Left ventricle myocardium superior (tissue), 1 donor: Measurements from ENCODE around the gene FBXW4. TPM values are rescaled to one million over a fixed set of nuclear protein-coding genes. Genes with fewer than 3 reads are reported as not detected.

Experiments
- ATAC-seq: fragments of 200-7000 bp; cut with Tn5 transposase; one replicate; pipeline ENCODE4 v1.9.1; 2020; ENCODE audit warnings: mild to moderate bottlenecking, moderate library complexity
- DNase-seq: peaks from one replicate; pipeline ENCODE4 v3.0.0-alpha.2; 2020
- intact Hi-C: fragments of 100-400 bp; cut with micrococcal nuclease; formaldehyde crosslinking; loops from one replicate; pipeline ENCODE4 v1.11.0; 2022
- total RNA-seq: library from RNA; stranded (reverse); fragmentation: NEBNext Ultra II Directional; extraction: Animal tissue kit (Norgen Biotek cat#: 25700); gene quantifications from one replicate; pipeline ENCODE4 v1.2.1, GENCODE V29; 2021
- donor health status: DM: no; HTN: yes; CAD: no; lungs with severe emphysema.

Gene FBXW4
- total RNA-seq, 1 donor from 2014 or later: 106 TPM

- intact Hi-C loops: no loop called here
- DNase-seq (no peak), ATAC-seq (no peak)
Observed at GRCh38 chr10:101708870-101709269, 13.9 kb upstream of the FBXW4 start.

GRCh38 chr10:101708073-101708472 is 13.1 kb upstream of the FBXW4 start:
- intact Hi-C loops: no loop called here
- ATAC-seq: no peak
- DNase-seq: no peak

- intact Hi-C loops: no loop called here
- DNase-seq (no peak), ATAC-seq (no peak)
Observed at GRCh38 chr10:101704331-101704730, 9.4 kb upstream of the FBXW4 start.

GRCh38 chr10:101696632-101697031 is 1.7 kb upstream of the FBXW4 start:
- no peak for DNase-seq
- intact Hi-C loops: no loop called here
- no peak for ATAC-seq

- ATAC-seq: no peak
Observed at GRCh38 chr10:101695404-101695890, 477 bp upstream of the FBXW4 start.

GRCh38 chr10:101693978-101694673 is 844 bp downstream of the FBXW4 start:
- ATAC-seq: peak; percentile 91
- peak; percentile 74 for DNase-seq
- intact Hi-C loops: no loop called here

More at GRCh38 chr10:101695404-101695890, 477 bp upstream of the FBXW4 start:
- no peak for DNase-seq
- intact Hi-C loops: no loop called here

GRCh38 chr10:101693651-101693977 is 1.4 kb downstream of the FBXW4 start:
- intact Hi-C loops: no loop called here
- ATAC-seq: peak; percentile 5
- no peak for DNase-seq

GRCh38 chr10:101691081-101691480 is 3.9 kb downstream of the FBXW4 start:
- intact Hi-C loops: no loop called here
- DNase-seq (no peak), ATAC-seq (no peak)

GRCh38 chr10:101690461-101690860 is 4.5 kb downstream of the FBXW4 start:
- intact Hi-C loops: no loop called here
- ATAC-seq: no peak

GRCh38 chr10:101687071-101687658 is 7.8 kb downstream of the FBXW4 start:
- DNase-seq (no peak), ATAC-seq (no peak)
- intact Hi-C loops: no loop called here

More at GRCh38 chr10:101690461-101690860, 4.5 kb downstream of the FBXW4 start:
- no peak for DNase-seq

GRCh38 chr10:101686133-101686925 is 8.6 kb downstream of the FBXW4 start:
- intact Hi-C loops: no loop called here
- no peak for DNase-seq
- no peak for ATAC-seq

GRCh38 chr10:101684782-101685181 is 10.2 kb downstream of the FBXW4 start:
- no peak for DNase-seq
- intact Hi-C loops: no loop called here
- no peak for ATAC-seq

- intact Hi-C loops: no loop called here
- no peak for ATAC-seq
Observed at GRCh38 chr10:101683276-101683675, 11.7 kb downstream of the FBXW4 start.

GRCh38 chr10:101682172-101682825 is 12.7 kb downstream of the FBXW4 start:
- ATAC-seq: peak; percentile 32
- intact Hi-C loops: no loop called here
- no peak for DNase-seq

More at GRCh38 chr10:101683276-101683675, 11.7 kb downstream of the FBXW4 start:
- no peak for DNase-seq

- intact Hi-C loops: no loop called here
- DNase-seq: no peak
- no peak for ATAC-seq
Observed at GRCh38 chr10:101676565-101676964, 18.4 kb downstream of the FBXW4 start.

GRCh38 chr10:101675115-101675514 is 19.9 kb downstream of the FBXW4 start:
- no peak for ATAC-seq
- DNase-seq: no peak
- intact Hi-C loops: no loop called here

- intact Hi-C loops: no loop called here
- DNase-seq: peak; percentile 80
- peak; percentile 96 for ATAC-seq
Observed at GRCh38 chr10:101672536-101672935, 22.4 kb downstream of the FBXW4 start.

GRCh38 chr10:101671453-101671852 is 23.5 kb downstream of the FBXW4 start:
- no peak for DNase-seq
- intact Hi-C loops: no loop called here
- no peak for ATAC-seq

GRCh38 chr10:101670635-101671034 is 24.3 kb downstream of the FBXW4 start:
- DNase-seq (no peak), ATAC-seq (no peak)
- intact Hi-C loops: no loop called here

GRCh38 chr10:101669181-101669580 is 25.8 kb downstream of the FBXW4 start:
- intact Hi-C loops: no loop called here
- no peak for DNase-seq
- no peak for ATAC-seq
